ENCODE measurements around the gene TMC1.
"Not testable (repeated sequence)": the region's sequence is repeated elsewhere in the genome, so short reads cannot be mapped to it uniquely, and the experiment has no call there.

Gene TMC1

DNA sequence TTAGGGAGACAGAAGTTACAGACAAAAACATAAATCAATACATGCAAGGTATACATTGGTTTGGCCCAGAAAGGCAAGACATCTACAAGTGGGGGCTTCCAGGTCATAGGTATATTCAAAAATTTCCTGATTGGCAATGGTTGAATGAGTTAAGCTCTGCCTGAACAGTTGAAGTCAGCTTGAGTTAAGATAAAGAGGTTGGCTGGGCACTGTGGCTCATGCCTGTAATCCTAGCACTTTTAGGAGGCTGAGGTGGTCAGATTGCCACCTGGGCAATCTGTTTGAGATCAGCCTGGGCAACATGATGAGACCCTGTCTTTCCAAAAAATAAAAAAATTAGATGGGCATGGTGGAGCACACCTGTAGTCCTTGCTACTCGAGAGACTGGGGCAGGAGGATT is 16.3 kb downstream of the TMC1 start:
- DNase-seq (ENCODE audit: low read depth, low spot score), result no peak
- no peak overlapping the region for H3K4me3 ChIP-seq (ENCODE audit: low read depth, low read length)
- in situ Hi-C loops (cut with HindIII; ENCODE audit: low sequenced_read_pairs), result no loop called here
- TF ChIP-seq, protein P1, sequence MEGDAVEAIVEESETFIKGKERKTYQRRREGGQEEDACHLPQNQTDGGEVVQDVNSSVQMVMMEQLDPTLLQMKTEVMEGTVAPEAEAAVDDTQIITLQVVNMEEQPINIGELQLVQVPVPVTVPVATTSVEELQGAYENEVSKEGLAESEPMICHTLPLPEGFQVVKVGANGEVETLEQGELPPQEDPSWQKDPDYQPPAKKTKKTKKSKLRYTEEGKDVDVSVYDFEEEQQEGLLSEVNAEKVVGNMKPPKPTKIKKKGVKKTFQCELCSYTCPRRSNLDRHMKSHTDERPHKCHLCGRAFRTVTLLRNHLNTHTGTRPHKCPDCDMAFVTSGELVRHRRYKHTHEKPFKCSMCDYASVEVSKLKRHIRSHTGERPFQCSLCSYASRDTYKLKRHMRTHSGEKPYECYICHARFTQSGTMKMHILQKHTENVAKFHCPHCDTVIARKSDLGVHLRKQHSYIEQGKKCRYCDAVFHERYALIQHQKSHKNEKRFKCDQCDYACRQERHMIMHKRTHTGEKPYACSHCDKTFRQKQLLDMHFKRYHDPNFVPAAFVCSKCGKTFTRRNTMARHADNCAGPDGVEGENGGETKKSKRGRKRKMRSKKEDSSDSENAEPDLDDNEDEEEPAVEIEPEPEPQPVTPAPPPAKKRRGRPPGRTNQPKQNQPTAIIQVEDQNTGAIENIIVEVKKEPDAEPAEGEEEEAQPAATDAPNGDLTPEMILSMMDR (IDR thresholded peaks at IDR 0.05; ENCODE audit: low read depth, low read length), result no peak

- DNase-seq (ENCODE audit: low read depth, low spot score), result no peak
- TF ChIP-seq, protein P1 (IDR thresholded peaks at IDR 0.05; ENCODE audit: low read depth, low read length), result no peak
- no peak overlapping the region for H3K4me3 ChIP-seq (ENCODE audit: low read depth, low read length)
- in situ Hi-C loops (cut with HindIII; ENCODE audit: low sequenced_read_pairs), result no loop called here
Measured at GRCh38 chr9:72538921-72539702, 17.7 kb downstream of the TMC1 start.

DNA sequence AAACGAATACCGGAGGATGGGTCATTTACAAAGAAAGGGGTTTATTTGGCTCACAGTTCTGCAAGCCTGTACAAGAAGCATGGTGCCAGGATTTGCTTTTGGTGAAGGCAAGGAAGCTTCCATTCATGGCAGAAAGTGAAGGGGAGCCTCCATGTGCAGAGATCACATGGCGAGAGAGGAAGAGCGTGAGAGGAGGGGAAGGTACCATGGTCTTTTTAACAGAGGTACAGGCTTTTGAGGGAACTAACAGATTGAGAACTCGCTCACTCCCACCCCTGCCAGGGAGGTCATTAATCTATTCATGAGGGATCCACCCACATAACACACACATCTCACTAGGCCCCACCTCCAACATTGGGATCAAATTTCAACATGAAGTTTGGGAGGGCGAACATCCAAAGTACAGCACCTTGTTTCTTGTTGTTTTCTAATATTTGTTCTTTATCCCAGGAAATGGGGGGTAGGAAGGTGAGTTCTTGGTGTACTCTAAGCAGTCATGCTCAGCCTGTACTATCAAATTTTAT is 18.5 kb downstream of the TMC1 start:
- H3K4me3 ChIP-seq (ENCODE audit: low read depth, low read length), result no peak overlapping the region
- no peak for DNase-seq (ENCODE audit: low read depth, low spot score)
- in situ Hi-C loops (cut with HindIII; ENCODE audit: low sequenced_read_pairs), result no loop called here
- TF ChIP-seq, protein P1 (IDR thresholded peaks at IDR 0.05; ENCODE audit: low read depth, low read length), result no peak

GRCh38 chr9:72540348-72540873 is 19.0 kb downstream of the TMC1 start:
- TF ChIP-seq, protein P1 (IDR thresholded peaks at IDR 0.05; ENCODE audit: low read depth, low read length), result no peak
- DNase-seq (ENCODE audit: low read depth, low spot score), result peak; percentile 53
- no peak overlapping the region for H3K4me3 ChIP-seq (ENCODE audit: low read depth, low read length)
- in situ Hi-C loops (cut with HindIII; ENCODE audit: low sequenced_read_pairs), result no loop called here

DNA sequence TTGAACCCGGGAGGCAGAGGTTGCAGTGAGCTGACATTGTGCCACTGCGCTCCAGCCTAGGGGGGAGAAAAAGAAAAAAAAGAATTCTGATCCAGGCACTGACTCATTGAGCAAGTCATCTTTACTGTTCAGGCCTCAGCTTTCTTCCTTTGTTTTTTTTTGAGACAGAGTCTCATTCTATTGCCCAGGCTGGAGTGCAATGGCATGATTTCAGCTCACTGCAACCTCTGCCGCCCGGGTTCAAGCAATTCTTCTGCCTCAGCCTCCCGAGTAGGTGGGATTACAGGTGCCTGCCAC is 21.1 kb downstream of the TMC1 start:
- in situ Hi-C loops (cut with HindIII; ENCODE audit: low sequenced_read_pairs); H3K4me3 ChIP-seq (ENCODE audit: low read depth, low read length): not testable (repeated sequence)
- peak; percentile 63 for DNase-seq (ENCODE audit: low read depth, low spot score)

GRCh38 chr9:72542917-72543316 is 21.5 kb downstream of the TMC1 start:
- in situ Hi-C loops (cut with HindIII; ENCODE audit: low sequenced_read_pairs), result no loop called here
- DNase-seq (ENCODE audit: low read depth, low spot score), result no peak
- no peak overlapping the region for H3K4me3 ChIP-seq (ENCODE audit: low read depth, low read length)
- TF ChIP-seq, protein P1 (IDR thresholded peaks at IDR 0.05; ENCODE audit: low read depth, low read length), result no peak

- TF ChIP-seq, protein P1 (IDR thresholded peaks at IDR 0.05; ENCODE audit: low read depth, low read length), result no peak
- DNase-seq (ENCODE audit: low read depth, low spot score), result no peak
- no peak overlapping the region for H3K4me3 ChIP-seq (ENCODE audit: low read depth, low read length)
- in situ Hi-C loops (cut with HindIII; ENCODE audit: low sequenced_read_pairs), result no loop called here
Measured at GRCh38 chr9:72551306-72551705, 29.9 kb downstream of the TMC1 start.

Data from astrocyte of the spinal cord (primary cell).